GM19468 (cell line): ENCODE results near the gene PLEKHG1.

Source experiments
- ATAC-seq: cut with Tn5 transposase; IDR thresholded peaks from one replicate; pipeline ENCODE4 v1.9.1; 2021; ENCODE audit warnings: mild to moderate bottlenecking, moderate library complexity, moderate number of reproducible peaks; ENCODE audit not compliant: unreplicated experiment; ENCODE audit errors: extremely low read depth

Gene PLEKHG1

GRCh38 chr6:150599199-150600009 lies at the start of gene PLEKHG1:
TSS of gene PLEKHG1 (plus strand) at chr6:150599885. CDS start at chr6:150733682, 133,797 bp downstream.
- peak; percentile 67 for ATAC-seq

DNA sequence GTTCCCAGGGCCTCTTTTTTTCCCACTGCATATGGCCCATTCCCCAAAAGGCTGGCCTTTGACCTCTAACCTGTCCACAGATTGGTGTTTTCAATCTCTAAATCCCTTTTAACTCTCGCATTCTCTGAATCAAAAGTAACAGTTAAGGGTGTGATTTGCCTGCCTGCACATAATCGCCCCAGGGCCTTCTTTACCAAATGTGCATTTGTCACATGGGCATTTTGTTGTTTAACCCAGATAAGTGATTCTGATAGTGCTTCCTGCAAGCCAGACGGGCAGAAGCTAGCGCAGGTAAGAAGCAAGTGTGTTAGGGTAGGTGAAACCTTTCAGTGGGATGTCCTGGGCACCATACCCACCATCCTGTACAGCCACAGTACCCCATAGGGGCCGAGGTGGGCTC lies 49.4 kb upstream of the PLEKHG1 start:
- no peak for ATAC-seq

DNA sequence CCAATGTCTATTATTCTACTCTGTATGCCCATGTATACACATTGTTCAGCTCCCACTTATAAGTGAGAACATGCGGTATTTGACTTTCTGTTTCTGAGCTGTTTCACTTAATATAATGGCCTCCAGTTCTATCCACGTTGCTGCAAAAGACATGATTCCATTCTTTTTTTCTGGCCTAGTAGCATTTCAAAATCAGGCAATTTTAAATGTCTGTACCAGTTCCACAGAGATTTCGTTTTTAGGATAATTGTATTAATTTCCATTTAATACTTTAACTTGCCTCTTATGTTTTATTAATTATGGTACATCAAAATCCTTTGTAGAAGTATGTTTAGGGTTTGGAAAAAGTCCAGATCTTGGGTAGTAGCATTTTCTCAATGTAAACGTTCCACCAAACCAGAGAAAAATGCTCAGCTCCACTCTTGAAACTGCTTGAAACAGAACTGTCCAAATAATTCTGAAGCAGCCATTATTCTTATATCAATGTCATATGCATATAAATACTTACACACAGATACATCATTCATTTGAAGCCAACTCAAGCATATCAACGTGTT lies 42.6 kb upstream of the PLEKHG1 start:
- ATAC-seq: no peak

DNA sequence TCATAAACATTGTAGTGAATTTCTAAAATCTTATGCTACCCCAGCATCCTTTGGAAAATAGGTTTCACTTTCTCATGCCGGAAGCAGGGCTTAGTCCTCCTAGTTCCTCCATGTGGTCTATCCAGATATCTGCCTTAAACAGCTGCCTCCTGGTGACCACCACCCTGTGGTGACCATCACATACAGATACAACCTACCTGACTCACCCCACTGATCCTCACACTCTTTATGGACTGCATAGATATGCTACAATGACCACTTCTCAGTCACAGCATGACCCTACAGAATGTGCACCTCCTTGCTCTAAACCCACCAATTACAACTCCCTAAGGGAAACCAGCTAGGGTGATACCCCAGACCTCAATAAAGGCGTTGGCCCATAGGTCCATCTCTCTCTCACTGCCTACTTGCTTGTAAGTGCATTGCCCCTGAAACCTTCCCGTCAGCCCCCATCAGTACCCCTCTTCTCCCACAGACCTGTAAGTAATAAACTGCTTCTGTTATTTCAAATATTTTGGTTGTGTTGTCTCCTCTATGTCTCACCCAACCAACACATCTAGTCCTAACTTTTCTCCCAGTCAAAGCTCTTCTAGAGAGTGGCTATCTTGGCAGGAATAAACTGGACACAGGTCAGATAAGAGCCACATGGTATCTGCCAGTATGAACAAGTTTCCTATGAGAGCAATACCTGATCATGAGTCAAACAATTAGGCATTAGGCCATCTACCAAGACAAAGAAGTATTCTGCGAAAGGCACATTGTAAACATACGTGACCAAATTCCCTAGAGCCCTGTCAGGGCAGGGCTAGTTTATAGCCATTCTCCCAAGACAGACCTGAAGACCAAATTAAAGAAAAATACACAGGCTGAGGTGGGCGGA lies 39.4 kb upstream of the PLEKHG1 start:
- ATAC-seq: no peak

- ATAC-seq: no peak
Observed at GRCh38 chr6:150560884-150561219, 38.8 kb upstream of the PLEKHG1 start.

GRCh38 chr6:150565945-150566344 lies 33.7 kb upstream of the PLEKHG1 start:
- no peak for ATAC-seq

DNA sequence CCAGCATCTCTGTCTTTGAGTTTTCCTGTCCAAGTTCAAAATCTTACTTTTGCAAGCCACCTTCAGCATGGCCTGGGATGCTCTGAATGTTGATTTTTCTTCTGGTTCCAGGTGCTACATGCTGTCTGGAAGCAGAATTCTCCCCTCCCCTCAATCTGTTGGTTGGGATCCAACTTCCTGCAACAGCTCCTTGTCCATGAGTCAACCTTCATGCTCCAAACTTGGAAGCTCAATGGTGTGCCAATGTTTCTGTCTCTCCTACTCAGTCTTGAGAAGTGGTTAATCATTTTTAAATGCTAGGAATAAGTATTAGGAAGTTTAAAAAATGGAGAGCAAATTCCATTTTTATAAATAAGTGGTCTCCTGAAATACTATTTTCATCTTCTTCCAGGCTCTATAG lies 33.2 kb upstream of the PLEKHG1 start:
- no peak for ATAC-seq

DNA sequence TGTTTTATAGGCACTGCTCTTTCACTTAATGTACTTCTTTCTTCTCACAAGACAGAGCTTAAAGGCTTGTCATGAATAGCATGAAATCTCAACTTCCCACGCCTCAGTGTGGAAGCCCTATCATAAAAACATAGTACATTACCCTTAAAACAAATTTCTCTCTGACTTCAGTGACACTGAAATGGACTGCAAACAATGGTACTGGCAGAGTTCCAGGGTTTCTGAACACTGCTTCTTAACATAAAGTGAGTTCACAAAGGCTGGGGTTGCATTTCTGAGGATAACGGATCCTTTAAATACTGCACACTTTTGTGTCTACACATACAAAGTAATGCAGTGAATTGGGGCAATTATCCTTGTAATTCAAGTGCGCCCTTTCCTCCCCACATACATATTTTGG lies 32.3 kb upstream of the PLEKHG1 start:
- ATAC-seq: no peak

GRCh38 chr6:150567823-150568383 lies 31.8 kb upstream of the PLEKHG1 start:
- ATAC-seq: no peak

GRCh38 chr6:150568560-150568959 lies 31.1 kb upstream of the PLEKHG1 start:
- ATAC-seq: no peak

- no peak for ATAC-seq
Observed at GRCh38 chr6:150569161-150569560, 30.5 kb upstream of the PLEKHG1 start.

- ATAC-seq: no peak
Observed at GRCh38 chr6:150573041-150573681, 26.5 kb upstream of the PLEKHG1 start.

GRCh38 chr6:150575836-150576235 lies 23.8 kb upstream of the PLEKHG1 start:
- ATAC-seq: no peak

DNA sequence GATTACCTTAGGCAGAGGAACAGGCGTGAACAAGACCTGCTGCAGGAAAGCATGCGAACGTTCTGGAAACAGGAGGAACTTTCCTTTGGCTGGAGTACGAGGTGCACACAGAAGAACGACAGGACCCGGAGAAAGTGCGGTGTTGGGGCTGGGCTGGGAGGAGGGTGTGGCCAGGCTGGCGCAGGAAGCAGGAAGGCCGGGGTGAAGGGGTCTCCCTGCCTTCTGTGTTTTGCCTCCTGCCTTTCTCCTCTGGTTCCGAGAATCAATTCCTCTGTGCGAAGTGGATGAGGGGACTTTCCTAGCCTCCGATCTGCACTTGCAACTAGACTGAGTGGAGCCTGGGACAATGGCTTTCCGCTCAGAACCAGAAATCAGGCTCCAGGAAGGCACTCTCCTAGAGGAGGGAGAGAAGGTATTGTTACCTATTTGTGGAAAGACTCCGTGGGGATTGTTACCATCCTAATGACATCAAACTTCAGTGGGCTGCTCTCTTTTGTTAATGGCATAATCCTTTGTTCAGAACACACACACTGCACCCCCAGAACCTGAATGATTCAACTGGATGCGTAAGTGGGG lies 22.9 kb upstream of the PLEKHG1 start:
- ATAC-seq: no peak

DNA sequence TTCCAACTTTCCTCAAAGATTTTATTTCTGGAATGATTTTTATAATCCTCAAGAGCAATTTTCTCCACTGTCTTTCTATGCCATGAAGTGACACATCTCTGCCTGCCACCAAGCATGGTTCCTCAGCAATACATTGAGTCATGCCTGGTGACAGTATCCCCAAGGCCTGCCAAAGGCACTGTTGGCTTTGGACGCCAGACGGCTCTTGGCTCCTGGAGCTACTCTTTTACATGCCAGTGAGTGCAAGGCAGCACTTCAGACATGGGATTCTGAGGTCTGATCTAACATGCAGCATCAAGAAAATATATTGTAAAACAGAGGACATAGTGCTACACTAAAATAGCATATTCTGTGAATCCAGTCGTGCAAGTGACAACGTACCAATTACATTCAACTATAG lies 20.1 kb upstream of the PLEKHG1 start:
- ATAC-seq: no peak

DNA sequence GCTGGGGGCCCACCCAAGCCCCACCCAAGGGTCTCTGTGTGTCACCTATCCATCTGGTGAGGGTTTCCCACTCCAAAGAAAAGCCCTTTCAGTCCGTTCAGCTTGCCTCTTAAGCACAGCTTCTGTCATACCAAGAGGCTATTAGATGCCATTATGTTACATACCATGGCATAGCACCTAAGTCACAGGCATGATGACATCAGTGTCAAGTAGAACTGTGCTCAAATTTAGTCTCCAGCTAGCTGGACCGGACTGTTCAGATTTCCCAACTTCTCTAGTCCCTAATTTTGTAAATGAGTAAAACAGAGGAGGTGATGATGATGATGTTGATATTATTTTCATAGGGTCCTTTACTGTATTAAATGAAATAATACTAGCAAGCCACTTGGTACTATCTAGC lies 19.2 kb upstream of the PLEKHG1 start:
- no peak for ATAC-seq

DNA sequence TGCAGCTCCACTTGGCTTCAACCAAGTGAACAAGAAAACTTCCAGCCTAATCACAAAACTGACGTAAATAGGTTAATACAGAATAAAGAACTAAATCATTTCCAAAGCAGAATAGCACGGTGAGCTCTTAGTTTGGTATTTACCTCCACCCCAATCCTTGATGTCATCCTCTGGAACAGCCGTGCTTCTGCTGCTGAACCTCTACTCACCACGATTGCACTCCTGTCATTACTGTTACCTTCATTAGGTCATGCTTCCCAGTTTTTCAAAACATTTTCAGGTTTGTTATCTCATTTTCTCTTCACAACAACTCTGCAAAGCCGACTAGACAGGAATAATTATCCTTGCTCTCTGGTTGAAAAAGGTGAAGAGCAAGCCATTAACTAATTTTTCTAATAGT lies 15.6 kb upstream of the PLEKHG1 start:
- ATAC-seq: no peak

DNA sequence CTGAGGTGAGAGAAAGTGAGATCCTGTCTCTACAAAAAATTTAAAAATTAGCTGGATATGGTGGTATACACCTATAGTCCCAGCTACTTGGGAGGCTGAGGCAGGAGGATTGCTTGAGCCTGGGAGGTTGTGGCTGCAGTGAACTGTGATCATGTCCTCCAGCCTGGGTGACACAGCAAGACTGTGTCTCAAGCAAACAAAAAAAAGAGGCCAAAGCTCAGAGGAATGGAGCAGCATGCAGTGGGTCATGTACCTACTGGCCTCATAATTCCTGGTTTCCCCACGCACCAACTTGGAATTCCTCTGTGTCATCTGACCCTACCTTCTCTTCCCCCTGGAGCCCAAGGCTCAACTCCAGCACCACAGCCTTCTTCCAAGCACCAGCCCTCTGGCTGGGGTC lies 15.1 kb upstream of the PLEKHG1 start:
- no peak for ATAC-seq

- no peak for ATAC-seq
Observed at GRCh38 chr6:150586850-150587359, 12.8 kb upstream of the PLEKHG1 start.

DNA sequence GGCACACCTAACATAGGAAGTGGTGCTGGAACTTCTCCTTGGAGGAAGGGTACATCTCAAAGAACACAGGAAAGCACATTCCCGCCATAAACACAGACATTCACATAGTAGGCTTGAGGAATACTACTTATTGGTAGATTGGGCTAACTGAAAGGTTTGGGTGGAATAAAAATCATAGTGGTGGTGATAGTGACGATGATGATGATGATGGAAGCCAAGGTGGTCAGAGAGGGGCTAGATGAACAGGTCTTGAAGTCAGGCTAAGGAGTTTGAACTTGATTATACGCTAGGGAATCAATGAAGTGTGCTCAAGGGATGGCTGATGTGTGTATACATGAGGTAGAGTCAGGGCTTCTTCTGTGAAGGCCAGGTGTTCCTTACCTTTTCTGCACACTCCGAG lies 12.0 kb upstream of the PLEKHG1 start:
- no peak for ATAC-seq
